Fibroblast of lung (primary cell): ENCODE data around the gene TM9SF4.

Experiments used
- EZH2 ChIP-seq: IDR thresholded peaks from 2 replicates; pipeline ENCODE4 v1.5.1; 2012; ENCODE audit warnings: low read length, control low read depth, mild to moderate bottlenecking; ENCODE audit errors: missing control alignments
- TF ChIP-seq, protein P1 (sequence below), 2 donors: IDR thresholded peaks in 1 of 2; conservative IDR thresholded peaks in 1 of 2; 1 replicate in 1 of 2; 2 replicates in 1 of 2; pipeline ENCODE4 v1.5.1; 2011 to 2012; ENCODE audit warnings: low read length in 2 of 2, control low read depth in 1 of 2, inconsistent platforms in 1 of 2, low read depth in 1 of 2, mild to moderate bottlenecking in 1 of 2

DNA sequence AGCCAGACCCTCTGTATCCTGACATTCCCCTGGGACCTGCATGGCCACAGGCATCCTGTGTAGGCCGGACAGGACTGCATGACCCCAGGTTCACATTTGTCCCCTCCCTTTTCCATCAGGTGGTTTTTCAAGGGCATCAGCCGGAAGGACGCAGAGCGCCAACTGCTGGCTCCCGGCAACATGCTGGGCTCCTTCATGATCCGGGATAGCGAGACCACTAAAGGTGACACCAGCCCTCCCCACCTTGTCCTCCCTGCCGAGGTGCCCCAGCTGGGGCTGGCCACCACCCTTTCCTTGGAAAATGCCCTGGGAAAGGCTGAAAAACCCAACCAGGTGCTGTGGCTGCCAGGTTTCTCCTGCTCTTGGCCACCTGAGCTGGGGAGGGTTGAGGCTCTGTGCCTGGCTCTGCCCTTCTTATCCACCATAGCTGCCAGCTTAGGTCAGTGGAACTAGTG lies 29.8 kb upstream of the TM9SF4 start:
- TF ChIP-seq, protein P1, sequence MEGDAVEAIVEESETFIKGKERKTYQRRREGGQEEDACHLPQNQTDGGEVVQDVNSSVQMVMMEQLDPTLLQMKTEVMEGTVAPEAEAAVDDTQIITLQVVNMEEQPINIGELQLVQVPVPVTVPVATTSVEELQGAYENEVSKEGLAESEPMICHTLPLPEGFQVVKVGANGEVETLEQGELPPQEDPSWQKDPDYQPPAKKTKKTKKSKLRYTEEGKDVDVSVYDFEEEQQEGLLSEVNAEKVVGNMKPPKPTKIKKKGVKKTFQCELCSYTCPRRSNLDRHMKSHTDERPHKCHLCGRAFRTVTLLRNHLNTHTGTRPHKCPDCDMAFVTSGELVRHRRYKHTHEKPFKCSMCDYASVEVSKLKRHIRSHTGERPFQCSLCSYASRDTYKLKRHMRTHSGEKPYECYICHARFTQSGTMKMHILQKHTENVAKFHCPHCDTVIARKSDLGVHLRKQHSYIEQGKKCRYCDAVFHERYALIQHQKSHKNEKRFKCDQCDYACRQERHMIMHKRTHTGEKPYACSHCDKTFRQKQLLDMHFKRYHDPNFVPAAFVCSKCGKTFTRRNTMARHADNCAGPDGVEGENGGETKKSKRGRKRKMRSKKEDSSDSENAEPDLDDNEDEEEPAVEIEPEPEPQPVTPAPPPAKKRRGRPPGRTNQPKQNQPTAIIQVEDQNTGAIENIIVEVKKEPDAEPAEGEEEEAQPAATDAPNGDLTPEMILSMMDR (conservative IDR thresholded peaks at IDR 0.05 in 1 of 2, IDR thresholded peaks at IDR 0.05 in 1 of 2; ENCODE audit: low read depth in 1 of 2, low read length in 2 of 2): no peak
- TF ChIP-seq EZH2: no peak
